WTC11 (cell line): ENCODE data around the gene SPTY2D1.

Source experiments
- ATF1 ChIP-seq: sonication (generic); formaldehyde crosslinking; IDR thresholded peaks from 2 replicates; pipeline ENCODE4 v1.8.1; 2023; ENCODE audit warnings: mild to moderate bottlenecking, moderate library complexity, missing genetic modification reagents
- ATF6 ChIP-seq: sonication (generic); formaldehyde crosslinking; IDR thresholded peaks from 2 replicates; pipeline ENCODE4 v1.8.1; 2023; ENCODE audit warnings: mild to moderate bottlenecking, missing genetic modification reagents
- CTCF ChIP-seq: fragments of 200-600 bp; IDR thresholded peaks from 2 replicates; pipeline ENCODE4 v1.8.0; 2022; ENCODE audit warnings: antibody characterized with exemption
- MAX ChIP-seq: sonication (generic); formaldehyde crosslinking; IDR thresholded peaks from 2 replicates; pipeline ENCODE4 v1.8.0; 2022; ENCODE audit warnings: mild to moderate bottlenecking, missing genetic modification reagents
- NFE2L1 ChIP-seq: sonication (generic); formaldehyde crosslinking; IDR thresholded peaks from 2 replicates; pipeline ENCODE4 v1.8.1; 2023; ENCODE audit warnings: missing genetic modification reagents
- NFYB ChIP-seq: sonication (generic); formaldehyde crosslinking; conservative IDR thresholded peaks from 2 replicates; pipeline ENCODE4 v1.8.0; 2022; ENCODE audit warnings: low read depth, missing genetic modification reagents
- NR2C2 ChIP-seq: sonication (generic); formaldehyde crosslinking; IDR thresholded peaks from 2 replicates; pipeline ENCODE4 v1.8.0; 2022; ENCODE audit warnings: mild to moderate bottlenecking, missing genetic modification reagents
- NR3C1 ChIP-seq: sonication (generic); formaldehyde crosslinking; conservative IDR thresholded peaks from 2 replicates; pipeline ENCODE4 v1.8.1; 2023; ENCODE audit warnings: low read depth, mild to moderate bottlenecking, missing genetic modification reagents
- OVOL2 ChIP-seq: fragments of 250-450 bp; sonication (Bioruptor Pico); IDR thresholded peaks from 2 replicates; pipeline ENCODE4 v1.9.0; 2021; ENCODE audit warnings: mild to moderate bottlenecking, borderline replicate concordance
- RORB ChIP-seq: fragments of 250-450 bp; sonication (Bioruptor Pico); IDR thresholded peaks from 2 replicates; pipeline ENCODE4 v1.9.0; 2021; ENCODE audit warnings: mild to moderate bottlenecking
- SP1 ChIP-seq: sonication (generic); formaldehyde crosslinking; conservative IDR thresholded peaks from 2 replicates; pipeline ENCODE4 v1.8.1; 2022; ENCODE audit warnings: missing genetic modification reagents
- STAT6 ChIP-seq: sonication (generic); formaldehyde crosslinking; conservative IDR thresholded peaks from 2 replicates; pipeline ENCODE4 v1.8.1; 2023; ENCODE audit warnings: mild to moderate bottlenecking, low read depth, missing genetic modification reagents, moderate library complexity
- ZBTB43 ChIP-seq: sonication (generic); formaldehyde crosslinking; IDR thresholded peaks from 2 replicates; pipeline ENCODE4 v1.8.1; 2023; ENCODE audit warnings: mild to moderate bottlenecking, missing genetic modification reagents
- ZNF532 ChIP-seq: fragments of 250-450 bp; sonication (Bioruptor Pico); IDR thresholded peaks from 2 replicates; pipeline ENCODE4 v1.9.0; 2021; ENCODE audit warnings: mild to moderate bottlenecking, borderline replicate concordance

- no peak for TF ChIP-seq CTCF
- no peak for TF ChIP-seq OVOL2
- no peak for TF ChIP-seq MAX
- no peak for TF ChIP-seq ATF1
- no peak for TF ChIP-seq NFYB (CRISPR knock-in tag)
- no peak for TF ChIP-seq SP1
- no peak for TF ChIP-seq RORB (CRISPR knock-in tag)
- no peak for TF ChIP-seq NFE2L1 (CRISPR knock-in tag)
- TF ChIP-seq ZBTB43, result no peak
- no peak for TF ChIP-seq STAT6
- no peak for TF ChIP-seq ATF6 (CRISPR knock-in tag)
- no peak for TF ChIP-seq ZNF532 (CRISPR knock-in tag)
- no peak for TF ChIP-seq NR2C2 (CRISPR knock-in tag)
- TF ChIP-seq NR3C1, result no peak
Observed at GRCh38 chr11:18650353-18650752, 16.2 kb upstream of the SPTY2D1 start.
